Measurements from ENCODE around the gene MAP3K2.
"Not testable (repeated sequence)": the region's sequence is repeated elsewhere in the genome, so short reads cannot be mapped to it uniquely, and the experiment has no call there.

The MAP3K2 gene

DNA sequence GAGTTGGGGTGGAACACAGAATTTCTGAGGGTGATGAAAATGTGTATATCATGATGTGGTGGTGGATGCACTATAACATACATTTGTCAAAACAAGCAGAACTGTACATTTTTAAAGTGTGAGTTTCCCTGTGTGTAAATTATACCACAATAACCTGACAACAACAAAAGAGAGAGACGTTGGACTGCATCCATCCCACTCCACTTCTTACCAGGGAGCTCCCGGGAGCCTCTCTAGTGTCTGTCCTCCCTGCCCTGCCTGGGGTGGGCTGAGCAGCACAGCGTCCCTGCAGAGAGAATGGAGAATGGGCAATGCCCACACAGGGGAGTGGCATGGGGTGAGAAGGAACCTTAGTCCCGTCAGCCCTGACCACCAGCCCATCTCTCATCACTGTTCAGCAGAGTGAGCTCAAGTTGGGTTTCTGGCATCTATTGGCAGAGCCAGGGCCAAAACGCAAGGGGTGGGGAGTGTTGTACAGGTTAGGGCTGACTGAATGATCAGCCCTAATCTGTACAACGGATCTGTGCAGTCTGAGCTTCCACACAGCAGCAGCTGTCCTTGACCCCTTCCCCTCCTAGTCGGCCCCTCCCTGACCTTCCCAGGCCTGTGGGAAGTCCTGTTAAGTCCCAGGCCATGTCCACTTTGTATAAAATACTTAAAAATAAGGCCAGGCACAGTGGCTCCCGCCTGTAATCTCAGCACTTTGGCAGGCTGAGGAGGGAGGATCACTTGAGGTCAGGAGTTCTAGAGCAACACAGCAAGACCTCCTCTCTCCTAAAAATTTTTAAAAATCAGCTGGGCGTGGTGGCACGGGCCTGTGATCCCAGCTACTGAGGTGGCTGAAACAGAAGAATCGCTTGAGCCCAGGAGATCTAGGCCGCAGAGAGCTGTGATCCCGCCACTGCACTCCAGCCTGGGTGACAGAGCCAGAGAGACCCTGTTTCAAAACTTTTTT lies 27.1 kb upstream of the MAP3K2 start:
- TF ChIP-seq CTCF (IDR thresholded peaks at IDR 0.05; ENCODE audit: low read depth, low read length): no peak
- no peaks in the 10 kb centered on the region for H3K36me3 ChIP-seq
- no peak overlapping the region for H3K4me3 ChIP-seq (ENCODE audit: low read depth, low read length)
- no peak for DNase-seq
- H3K4me1 ChIP-seq: no peaks in the 10 kb centered on the region
- H3K9me3 ChIP-seq: no peaks in the 10 kb centered on the region
- H3K27me3 ChIP-seq: no peaks in the 10 kb centered on the region

DNA sequence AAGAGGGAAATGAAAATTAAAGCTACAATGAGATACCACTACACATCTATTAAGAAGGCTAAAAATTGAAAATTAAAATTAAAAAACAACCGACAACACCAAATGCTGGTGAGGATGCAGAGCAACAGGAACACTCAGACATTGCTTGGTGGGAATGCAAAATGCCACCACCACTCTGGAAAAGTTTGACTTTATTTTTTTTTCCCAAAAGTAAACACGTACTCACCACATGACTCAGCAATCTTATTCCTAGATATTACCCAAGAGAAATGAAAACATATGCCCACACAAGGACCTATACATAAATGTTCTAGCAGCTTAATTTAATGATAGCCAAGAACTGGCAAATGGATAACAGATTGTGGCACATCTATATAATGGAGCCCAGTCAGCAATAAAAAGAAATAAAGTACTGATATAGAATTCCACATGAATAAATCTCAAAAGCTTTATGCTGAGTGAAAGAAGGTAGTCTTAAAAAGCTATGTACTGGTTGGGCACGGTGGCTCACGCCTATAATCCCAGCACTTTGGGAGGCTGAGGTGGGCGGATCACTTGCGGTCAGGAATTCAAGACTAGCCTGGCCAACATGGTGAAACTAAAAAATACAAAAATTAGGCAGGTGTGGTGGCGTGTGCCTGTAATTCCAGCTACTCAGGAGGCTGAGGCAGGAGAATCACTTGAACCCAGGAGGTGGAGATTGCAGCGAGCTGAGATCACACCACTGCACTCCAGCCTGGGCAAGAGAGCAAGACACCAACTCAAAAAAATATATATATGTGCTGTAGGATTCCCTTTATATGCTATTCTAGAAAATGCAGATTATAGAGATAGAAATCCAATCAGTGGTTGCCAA lies 26.2 kb upstream of the MAP3K2 start:
- no peak overlapping the region for H3K4me3 ChIP-seq (ENCODE audit: low read depth, low read length)
- DNase-seq: no peak
- H3K9me3 ChIP-seq: no peaks in the 10 kb centered on the region
- no peaks in the 10 kb centered on the region for H3K27me3 ChIP-seq
- H3K36me3 ChIP-seq: no peaks in the 10 kb centered on the region
- no peaks in the 10 kb centered on the region for H3K4me1 ChIP-seq
- no peak for TF ChIP-seq CTCF (IDR thresholded peaks at IDR 0.05; ENCODE audit: low read depth, low read length)

DNA sequence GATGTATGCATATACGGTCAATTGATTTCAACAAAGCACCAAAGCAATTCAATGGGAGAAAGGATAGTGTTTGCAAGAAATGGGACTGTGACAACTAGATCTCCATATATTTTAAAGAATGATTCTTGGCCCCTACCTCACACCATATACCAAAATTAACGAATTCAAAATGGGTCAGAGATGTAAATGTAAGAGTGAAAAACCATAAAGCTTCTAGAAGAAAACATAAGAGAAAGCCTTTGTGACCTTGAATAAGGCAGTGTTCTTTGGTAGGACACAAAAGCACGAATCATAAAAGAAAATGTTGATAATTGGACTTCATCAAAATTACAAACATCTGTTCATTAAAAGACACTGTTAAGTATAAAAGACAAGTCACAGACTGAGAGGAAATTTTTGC lies 25.4 kb upstream of the MAP3K2 start:
- Histone ChIP-seq H3K4me3 (ENCODE audit: low read depth, low read length) (no peak overlapping the region), H3K9me3 (no peaks in the 10 kb centered on the region), H3K36me3 (no peaks in the 10 kb centered on the region), H3K27me3 (no peaks in the 10 kb centered on the region), H3K4me1 (no peaks in the 10 kb centered on the region)
- DNase-seq: no peak
- TF ChIP-seq CTCF (IDR thresholded peaks at IDR 0.05; ENCODE audit: low read depth, low read length): no peak

DNA sequence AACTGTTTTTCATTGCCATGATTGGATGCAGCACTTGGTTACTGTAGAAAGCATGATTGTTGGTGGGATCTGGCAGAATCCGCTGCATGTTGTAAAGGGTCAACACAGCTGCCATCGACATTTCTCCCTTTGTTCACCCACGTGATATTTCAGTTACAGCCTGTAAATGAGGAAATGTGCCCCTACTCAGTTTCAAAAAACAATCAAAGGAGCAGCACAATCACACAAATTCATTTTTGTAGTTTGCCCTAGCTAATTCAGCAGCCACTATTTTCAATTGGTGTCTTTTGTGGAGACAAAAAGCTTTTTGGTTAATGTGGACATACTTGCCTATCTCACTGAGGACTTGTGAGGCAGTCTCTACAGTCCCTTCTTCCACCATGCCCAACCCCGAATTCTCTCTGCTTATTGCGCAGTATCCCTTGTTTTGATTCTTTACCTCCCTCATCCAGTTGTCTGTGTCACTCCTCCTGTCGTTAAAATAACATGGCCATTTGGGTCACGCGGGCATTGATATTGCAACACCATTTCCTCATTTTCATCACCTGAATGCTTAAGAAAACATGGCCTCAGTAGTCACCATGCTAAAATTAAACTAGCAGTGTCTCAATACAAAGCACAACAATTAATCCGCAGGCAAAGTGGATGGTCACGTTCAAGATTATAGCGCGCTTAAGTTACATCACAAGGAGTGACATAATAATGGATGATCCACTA lies 24.0 kb upstream of the MAP3K2 start:
- peaks cover 4% of the 10 kb centered on the region for H3K4me1 ChIP-seq
- TF ChIP-seq CTCF (IDR thresholded peaks at IDR 0.05; ENCODE audit: low read depth, low read length): no peak
- no peak for DNase-seq
- H3K9me3 ChIP-seq: no peaks in the 10 kb centered on the region
- H3K27me3 ChIP-seq: no peaks in the 10 kb centered on the region
- H3K36me3 ChIP-seq: no peaks in the 10 kb centered on the region
- H3K4me3 ChIP-seq (ENCODE audit: low read depth, low read length): no peak overlapping the region

- H3K4me3 ChIP-seq (ENCODE audit: low read depth, low read length): no peak overlapping the region
- no peaks in the 10 kb centered on the region for H3K27me3 ChIP-seq
- peaks cover 4% of the 10 kb centered on the region for H3K4me1 ChIP-seq
- H3K9me3 ChIP-seq: no peaks in the 10 kb centered on the region
- H3K36me3 ChIP-seq: no peaks in the 10 kb centered on the region
- no peak for DNase-seq
- TF ChIP-seq CTCF (IDR thresholded peaks at IDR 0.05; ENCODE audit: low read depth, low read length): no peak
Observed at GRCh38 chr2:127410871-127411652, 23.3 kb upstream of the MAP3K2 start.

DNA sequence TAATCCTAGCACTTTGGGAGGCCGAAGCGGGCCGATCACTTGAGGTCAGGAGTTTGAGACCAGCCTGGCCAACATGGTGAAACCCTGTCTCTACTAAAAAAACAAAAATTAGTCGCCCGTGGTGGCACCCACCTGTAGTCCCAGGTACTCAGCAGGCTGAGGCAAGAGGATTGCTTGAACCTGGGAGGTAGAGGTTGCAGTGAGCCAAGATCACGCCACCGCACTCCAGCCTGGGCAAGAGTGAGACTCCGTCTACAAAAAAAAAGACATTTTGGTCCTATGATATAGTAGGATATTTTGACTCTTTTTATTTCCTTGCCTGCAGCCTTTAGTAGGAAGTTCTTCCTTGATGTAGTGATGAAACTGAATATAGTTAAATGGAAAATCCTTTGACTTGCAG lies 21.9 kb upstream of the MAP3K2 start:
- H3K27me3 ChIP-seq; DNase-seq; H3K4me3 ChIP-seq (ENCODE audit: low read depth, low read length); H3K36me3 ChIP-seq; H3K4me1 ChIP-seq; H3K9me3 ChIP-seq: not testable (repeated sequence)

Data from BE2C (cell line).